HepG2 (cell line): ENCODE measurements around the gene SLC25A33. TPM values are rescaled to one million over a fixed set of nuclear protein-coding genes. Genes with fewer than 3 reads are reported as not detected.

Source experiments
- ARID5B ChIP-seq: IDR thresholded peaks from 2 replicates; pipeline ENCODE4 v1.4.0; 2020; ENCODE audit warnings: mild to moderate bottlenecking, missing genetic modification reagents
- BRCA1 ChIP-seq: sonication (generic); formaldehyde crosslinking; IDR thresholded peaks from 2 replicates; pipeline ENCODE4 v1.4.0; 2020; ENCODE audit warnings: missing genetic modification reagents
- ERF ChIP-seq: IDR thresholded peaks from 2 replicates; pipeline ENCODE4 v1.6.1; 2018; ENCODE audit warnings: missing biosample characterization, missing genetic modification reagents
- FOXP4 ChIP-seq: sonication (generic); formaldehyde crosslinking; IDR thresholded peaks from 2 replicates; pipeline ENCODE4 v1.4.0; 2020; ENCODE audit warnings: missing genetic modification reagents
- GABPA ChIP-seq, 2 experiments: IDR thresholded peaks; 2 replicates each; pipeline ENCODE4 v1.6.1; 2011 to 2016; ENCODE audit warnings: low read depth in 2 of 2, low read length in 1 of 2, missing biosample characterization in 1 of 2, missing genetic modification characterization in 1 of 2
- HDAC1 ChIP-seq: sonication (generic); formaldehyde crosslinking; IDR thresholded peaks from 2 replicates; pipeline ENCODE4 v1.5.1; 2020; ENCODE audit warnings: mild to moderate bottlenecking, missing genetic modification reagents
- HMG20A ChIP-seq: IDR thresholded peaks from 2 replicates; pipeline ENCODE4 v1.6.1; 2016; ENCODE audit warnings: borderline replicate concordance
- NFIC ChIP-seq: IDR thresholded peaks from 2 replicates; pipeline ENCODE4 v1.6.1; 2012; ENCODE audit warnings: mild to moderate bottlenecking, low read length, inconsistent platforms
- RARA ChIP-seq: IDR thresholded peaks from 2 replicates; pipeline ENCODE4 v1.6.1; 2016; ENCODE audit warnings: missing genetic modification reagents, missing compliant biosample characterization
- REL ChIP-seq: sonication (generic); formaldehyde crosslinking; conservative IDR thresholded peaks from 2 replicates; pipeline ENCODE4 v1.8.0; 2022; ENCODE audit warnings: mild to moderate bottlenecking, missing genetic modification reagents, moderate library complexity
- RFXAP ChIP-seq: sonication (generic); formaldehyde crosslinking; IDR thresholded peaks from 2 replicates; pipeline ENCODE4 v1.4.0; 2020; ENCODE audit warnings: missing genetic modification reagents, borderline replicate concordance
- RNF2 ChIP-seq: fragments of 450-650 bp; conservative IDR thresholded peaks from 2 replicates; pipeline ENCODE4 v1.6.1; 2016; ENCODE audit warnings: low read depth
- SAP130 ChIP-seq: IDR thresholded peaks from 2 replicates; pipeline ENCODE4 v1.6.1; 2016; ENCODE audit warnings: low read depth
- THYN1 ChIP-seq: sonication (generic); formaldehyde crosslinking; IDR thresholded peaks from 2 replicates; pipeline ENCODE4 v1.8.1; 2023; ENCODE audit warnings: low read depth, mild to moderate bottlenecking, moderate library complexity, missing genetic modification reagents, borderline replicate concordance
- TOE1 ChIP-seq: sonication (generic); formaldehyde crosslinking; IDR thresholded peaks from 2 replicates; pipeline ENCODE4 v1.4.0; 2020; ENCODE audit warnings: mild to moderate bottlenecking, missing genetic modification reagents
- ZBTB20 ChIP-seq: sonication (generic); formaldehyde crosslinking; IDR thresholded peaks from 2 replicates; pipeline ENCODE4 v1.8.1; 2023; ENCODE audit warnings: missing genetic modification reagents, low read depth, mild to moderate bottlenecking, borderline replicate concordance
- ZNF143 ChIP-seq: sonication (generic); formaldehyde crosslinking; IDR thresholded peaks from 2 replicates; pipeline ENCODE4 v1.4.0; 2020; ENCODE audit warnings: missing genetic modification reagents
- ZNF543 ChIP-seq: sonication (generic); formaldehyde crosslinking; IDR thresholded peaks from 2 replicates; pipeline ENCODE4 v1.4.0; 2020; ENCODE audit warnings: mild to moderate bottlenecking, missing genetic modification reagents
- ZNF549 ChIP-seq: sonication (generic); formaldehyde crosslinking; IDR thresholded peaks from 2 replicates; pipeline ENCODE4 v1.5.0; 2020; ENCODE audit warnings: missing genetic modification reagents
- ZNF574 ChIP-seq: sonication (generic); formaldehyde crosslinking; IDR thresholded peaks from 2 replicates; pipeline ENCODE4 v1.4.0; 2020; ENCODE audit warnings: missing genetic modification reagents
- ZNF704 ChIP-seq: sonication (generic); formaldehyde crosslinking; IDR thresholded peaks from 2 replicates; pipeline ENCODE4 v1.8.1; 2023; ENCODE audit warnings: mild to moderate bottlenecking, inconsistent platforms, moderate library complexity, missing genetic modification reagents, borderline replicate concordance
- ZNF879 ChIP-seq: sonication (generic); formaldehyde crosslinking; IDR thresholded peaks from 2 replicates; pipeline ENCODE4 v1.8.1; 2023; ENCODE audit warnings: missing genetic modification reagents
- polyA plus RNA-seq, 8 experiments: library from polyadenylated mRNA; depleted of rRNA in 3 of 8; stranded (reverse) in 7 of 8; unstranded in 1 of 8; fragments of >200 nt; fragmentation: Illumina TruSeq in 4 of 8; extraction: Trizol in 4 of 8; gene quantifications; 2 replicates each; pipeline versions ENCODE4 v1.2.1 to v1.2.3, GENCODE V29; 2011 to 2016; ENCODE audit warnings: low read depth in 4 of 8, missing spikeins in 1 of 8, mixed read lengths in 1 of 8; ENCODE audit not compliant: insufficient read depth in 1 of 8
- total RNA-seq, 5 experiments: library from RNA; depleted of rRNA; stranded (reverse); fragments of >200 nt; fragmentation: Illumina TruSeq; extraction: Trizol; gene quantifications; 2 replicates each; pipeline ENCODE4 v1.2.3, GENCODE V29; 2016; ENCODE audit warnings: low read depth in 1 of 5

SLC25A33 gene
- total and polyA plus RNA-seq, 2 of the 13 experiments (the other 11 are each of a cell fraction or from before 2014, with no cell fraction given): 15.4 to 50.3 TPM

- peak; percentile 94 for TF ChIP-seq FOXP4 (CRISPR knock-in tag)
- TF ChIP-seq ERF (CRISPR knock-in tag): peak; percentile 81
- TF ChIP-seq ZNF879 (CRISPR knock-in tag): no peak
- peak; percentile 97 for TF ChIP-seq ARID5B (CRISPR knock-in tag)
- TF ChIP-seq ZNF143 (CRISPR knock-in tag): peak; percentile 78
- TF ChIP-seq ZBTB20 (CRISPR knock-in tag): no peak
- no peak for TF ChIP-seq ZNF704 (CRISPR knock-in tag)
- TF ChIP-seq ZNF543 (CRISPR knock-in tag): peak; percentile 54; the same call in 1 of the 2 replicates
- TF ChIP-seq TOE1 (CRISPR knock-in tag): no peak
- 0 out of 2 replicates have a peak, but pooled peaks have one; percentile 27 for TF ChIP-seq ZNF574
- peak; percentile 96 for TF ChIP-seq NFIC
- TF ChIP-seq ZNF549: no peak
- TF ChIP-seq RARA: peak; percentile 97
- TF ChIP-seq SAP130: peak; percentile 92
- TF ChIP-seq HDAC1 (CRISPR knock-in tag): peak; percentile 89
- no peak for TF ChIP-seq REL
- no peak for TF ChIP-seq RNF2
- no peak for TF ChIP-seq BRCA1
- no peak for TF ChIP-seq GABPA (IDR thresholded peaks at IDR 0.05; ENCODE audit: low read depth, low read length)
- no peak for TF ChIP-seq GABPA (CRISPR knock-in tag; IDR thresholded peaks at IDR 0.05; ENCODE audit: low read depth)
- TF ChIP-seq THYN1 (CRISPR knock-in tag): no peak
- TF ChIP-seq HMG20A: peak; percentile 98
- peak; percentile 99 for TF ChIP-seq RFXAP (CRISPR knock-in tag)
Measured at GRCh38 chr1:9549955-9550546, 10.8 kb downstream of the SLC25A33 start (continued).
